Measurements from ENCODE around the gene CHN2. TPM values are rescaled to one million over a fixed set of nuclear protein-coding genes. Genes with fewer than 3 reads are reported as not detected.

The CHN2 gene
- polyA plus RNA-seq, 1 of the 3 experiments (the other 2 are of a cell fraction) = 0.02 TPM

DNA sequence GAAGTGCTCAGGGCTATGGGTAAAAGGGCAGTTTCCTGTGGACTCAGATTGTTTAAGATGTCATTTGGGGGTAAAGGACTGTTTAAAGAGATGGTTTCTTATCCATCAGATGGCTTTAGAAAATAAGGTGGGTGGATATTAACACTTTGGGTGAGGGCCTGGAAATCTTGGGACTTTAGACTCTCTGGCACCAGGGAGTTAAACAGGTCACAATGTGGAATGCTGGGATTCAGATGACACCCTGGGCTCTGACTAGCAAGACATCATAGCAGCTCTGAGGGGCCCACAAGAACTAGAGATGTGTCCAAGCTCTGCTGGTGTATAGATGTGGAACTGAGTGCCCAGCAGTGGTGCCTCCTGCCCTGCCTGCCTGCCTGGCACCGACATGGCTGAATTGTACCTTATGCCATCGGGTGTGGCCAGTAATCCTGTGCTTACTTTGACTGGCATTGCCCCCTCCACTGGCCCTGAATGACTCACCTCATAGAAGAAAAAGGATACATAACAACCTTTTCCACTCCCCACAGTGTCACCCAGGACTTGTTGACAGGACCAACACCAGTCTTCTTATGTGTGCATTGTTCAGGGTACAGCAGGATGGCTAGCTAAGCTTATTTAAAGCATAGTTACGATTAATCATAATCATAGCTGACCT is 269.1 kb downstream of the CHN2 start:
- no peaks in the 10 kb centered on the region for H3K9me2 ChIP-seq
- POLR2A ChIA-PET = no interaction called here
- H3K4me2 ChIP-seq = no peak overlapping the region
- CTCF ChIA-PET = interaction anchor here (1.6 kb wide), 2 partner anchors 28 to 537 kb away, joined by 4 read pairs; no protein-coding TSS in a partner anchor
- no peaks in the 10 kb centered on the region for H3K27me3 ChIP-seq (ENCODE audit: insufficient read depth)
- H3K9ac ChIP-seq = no peak overlapping the region
- TF ChIP-seq TEAD4 (IDR thresholded peaks at IDR 0.05; ENCODE audit: borderline replicate concordance, insufficient read depth) = no peak
- H3K79me2 ChIP-seq (ENCODE audit: insufficient read depth) = no peaks in the 10 kb centered on the region
- H2AFZ ChIP-seq (ENCODE audit: low read depth) = no peak overlapping the region
- H3K36me3 ChIP-seq (replicated peaks in 1 of 2; ENCODE audit: control insufficient read depth in 1 of 2, insufficient read depth in 2 of 2, low read length in 1 of 2) = no peaks in the 10 kb centered on the region
- H3F3A ChIP-seq (replicated peaks; ENCODE audit: insufficient read depth) = no peaks in the 10 kb centered on the region
- no peak for DNase-seq
- no peaks in the 10 kb centered on the region for H4K20me1 ChIP-seq (ENCODE audit: insufficient read depth)
- H3K9me3 ChIP-seq = no peaks in the 10 kb centered on the region
- H3K4me1 ChIP-seq (ENCODE audit: control insufficient read depth in 1 of 2, insufficient read depth in 2 of 2, low read depth in 1 of 2, low read length in 1 of 2) = no peaks in the 10 kb centered on the region
- no peak overlapping the region for H3K4me3 ChIP-seq (ENCODE audit: low read depth in 2 of 2, low read length in 1 of 2)
- WGBS (ENCODE audit: low lambda C conversion rate) = 39% methylated on average over 3 of the region's 3 CpGs
- H3K27ac ChIP-seq (ENCODE audit: low read depth in 2 of 2, low read length in 1 of 2) = no peak overlapping the region

DNA sequence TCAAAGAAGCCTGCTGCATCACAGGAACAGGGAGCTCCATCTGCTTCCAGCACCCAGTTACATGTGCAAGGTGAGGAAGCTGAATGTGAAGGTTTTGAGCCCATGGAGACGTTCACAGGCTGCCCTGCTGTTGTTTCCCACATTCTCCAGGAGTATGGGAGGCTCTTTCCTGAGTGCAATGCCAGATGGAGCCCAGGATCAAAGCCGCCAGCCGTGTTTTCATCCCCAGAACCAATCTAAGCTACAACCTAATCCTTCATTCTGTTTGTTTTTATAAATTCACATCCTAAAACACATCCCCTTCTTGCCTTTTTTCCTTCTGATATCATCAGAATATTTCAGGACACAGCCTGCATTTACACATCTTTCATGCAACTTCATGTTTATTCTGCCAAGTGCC is 270.2 kb downstream of the CHN2 start:
- no peak for DNase-seq
- H3K9me3 ChIP-seq = no peaks in the 10 kb centered on the region
- H3K4me1 ChIP-seq (ENCODE audit: control insufficient read depth in 1 of 2, insufficient read depth in 2 of 2, low read depth in 1 of 2, low read length in 1 of 2) = no peaks in the 10 kb centered on the region
- 50% methylated on average over 3 of the region's 3 CpGs for WGBS (ENCODE audit: low lambda C conversion rate)
- H3K27me3 ChIP-seq (ENCODE audit: insufficient read depth) = no peaks in the 10 kb centered on the region
- H3K27ac ChIP-seq (ENCODE audit: low read depth in 2 of 2, low read length in 1 of 2) = no peak overlapping the region
- no peaks in the 10 kb centered on the region for H4K20me1 ChIP-seq (ENCODE audit: insufficient read depth)
- H3K4me3 ChIP-seq (ENCODE audit: low read depth in 2 of 2, low read length in 1 of 2) = no peak overlapping the region
- POLR2A ChIA-PET = no interaction called here
- no peaks in the 10 kb centered on the region for H3K36me3 ChIP-seq (replicated peaks in 1 of 2; ENCODE audit: control insufficient read depth in 1 of 2, insufficient read depth in 2 of 2, low read length in 1 of 2)
- no peak for TF ChIP-seq EP300 (IDR thresholded peaks at IDR 0.05; ENCODE audit: borderline replicate concordance in 1 of 2, low read depth in 1 of 2, low read length in 1 of 2)
- no peaks in the 10 kb centered on the region for H3F3A ChIP-seq (replicated peaks; ENCODE audit: insufficient read depth)
- no peak overlapping the region for H3K9ac ChIP-seq
- no peak overlapping the region for H2AFZ ChIP-seq (ENCODE audit: low read depth)
- CTCF ChIA-PET = interaction anchor here (0.7 to 1.6 kb wide), 4 partner anchors 9 to 538 kb away, joined by 3 to 4 read pairs (median 4); no protein-coding TSS in a partner anchor
- H3K4me2 ChIP-seq = no peak overlapping the region
- H3K79me2 ChIP-seq (ENCODE audit: insufficient read depth) = no peaks in the 10 kb centered on the region
- no peaks in the 10 kb centered on the region for H3K9me2 ChIP-seq

DNA sequence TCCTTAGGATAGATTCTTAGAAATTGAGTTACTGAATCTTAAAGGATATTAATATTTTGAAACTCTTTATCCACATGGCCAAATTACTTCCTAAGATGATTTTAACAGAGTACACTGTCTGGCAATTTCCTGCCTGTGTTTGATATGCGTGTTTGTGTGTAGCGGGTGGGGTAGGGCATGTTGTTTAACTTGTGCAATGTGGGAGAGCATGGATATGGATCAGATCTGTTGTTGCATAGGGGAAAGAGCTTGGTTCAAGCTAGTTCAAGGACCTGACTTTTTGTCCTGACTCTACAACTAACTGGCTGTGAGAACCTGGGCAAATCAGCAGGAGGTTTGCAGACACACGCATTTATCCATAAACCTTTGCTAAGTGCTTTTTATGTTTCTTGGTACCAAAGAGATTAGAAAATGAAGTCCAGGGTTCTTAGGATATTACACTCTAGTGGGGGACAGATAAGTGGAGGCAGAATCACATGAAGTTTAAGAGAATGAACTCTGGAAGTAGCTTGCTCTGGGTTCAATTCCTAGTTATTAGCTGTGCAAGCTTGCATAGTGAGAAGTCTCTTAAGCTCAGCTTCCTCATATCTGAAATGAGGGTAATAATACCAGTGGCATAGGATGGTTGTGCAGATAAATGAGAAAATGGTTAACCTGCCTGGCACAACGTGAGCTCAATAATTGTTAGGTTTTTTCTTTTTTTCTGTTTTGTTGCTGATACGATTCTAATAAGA is 272.8 kb downstream of the CHN2 start:
- Histone ChIP-seq H3K4me1 (ENCODE audit: control insufficient read depth in 1 of 2, insufficient read depth in 2 of 2, low read depth in 1 of 2, low read length in 1 of 2) (no peaks in the 10 kb centered on the region), H2AFZ (ENCODE audit: low read depth) (no peak overlapping the region), H3K9ac (no peak overlapping the region), H3K27me3 (ENCODE audit: insufficient read depth) (0 out of 2 replicates have a peak, but pooled peaks cover 2% of the 10 kb centered on the region), H3K36me3 (replicated peaks in 1 of 2; ENCODE audit: control insufficient read depth in 1 of 2, insufficient read depth in 2 of 2, low read length in 1 of 2) (no peaks in the 10 kb centered on the region), H4K20me1 (ENCODE audit: insufficient read depth) (no peaks in the 10 kb centered on the region), H3F3A (replicated peaks; ENCODE audit: insufficient read depth) (no peaks in the 10 kb centered on the region), H3K9me3 (no peaks in the 10 kb centered on the region), H3K9me2 (no peaks in the 10 kb centered on the region), H3K27ac (ENCODE audit: low read depth in 2 of 2, low read length in 1 of 2) (no peak overlapping the region), H3K4me3 (ENCODE audit: low read depth in 2 of 2, low read length in 1 of 2) (no peak overlapping the region), H3K4me2 (no peak overlapping the region), H3K79me2 (ENCODE audit: insufficient read depth) (no peaks in the 10 kb centered on the region)
- DNase-seq = no peak
- 69% methylated on average over 5 of the region's 5 CpGs for WGBS (ENCODE audit: low lambda C conversion rate)
- POLR2A ChIA-PET = no interaction called here
- CTCF ChIA-PET = no interaction called here
- TF ChIP-seq TAF1 (IDR thresholded peaks at IDR 0.05; ENCODE audit: borderline replicate concordance, low read depth, low read length) = no peak
- no peak for TF ChIP-seq EZH2phosphoT487 (IDR thresholded peaks at IDR 0.05; ENCODE audit: borderline replicate concordance, low read depth)
- TF ChIP-seq FOXM1 (IDR thresholded peaks at IDR 0.05; ENCODE audit: low read depth) = no peak
- TF ChIP-seq SMC3 (IDR thresholded peaks at IDR 0.05; ENCODE audit: low read depth, low read length) = no peak
- no peak for TF ChIP-seq MEF2A (IDR thresholded peaks at IDR 0.05; ENCODE audit: borderline replicate concordance, low read depth)
- TF ChIP-seq, protein P1, sequence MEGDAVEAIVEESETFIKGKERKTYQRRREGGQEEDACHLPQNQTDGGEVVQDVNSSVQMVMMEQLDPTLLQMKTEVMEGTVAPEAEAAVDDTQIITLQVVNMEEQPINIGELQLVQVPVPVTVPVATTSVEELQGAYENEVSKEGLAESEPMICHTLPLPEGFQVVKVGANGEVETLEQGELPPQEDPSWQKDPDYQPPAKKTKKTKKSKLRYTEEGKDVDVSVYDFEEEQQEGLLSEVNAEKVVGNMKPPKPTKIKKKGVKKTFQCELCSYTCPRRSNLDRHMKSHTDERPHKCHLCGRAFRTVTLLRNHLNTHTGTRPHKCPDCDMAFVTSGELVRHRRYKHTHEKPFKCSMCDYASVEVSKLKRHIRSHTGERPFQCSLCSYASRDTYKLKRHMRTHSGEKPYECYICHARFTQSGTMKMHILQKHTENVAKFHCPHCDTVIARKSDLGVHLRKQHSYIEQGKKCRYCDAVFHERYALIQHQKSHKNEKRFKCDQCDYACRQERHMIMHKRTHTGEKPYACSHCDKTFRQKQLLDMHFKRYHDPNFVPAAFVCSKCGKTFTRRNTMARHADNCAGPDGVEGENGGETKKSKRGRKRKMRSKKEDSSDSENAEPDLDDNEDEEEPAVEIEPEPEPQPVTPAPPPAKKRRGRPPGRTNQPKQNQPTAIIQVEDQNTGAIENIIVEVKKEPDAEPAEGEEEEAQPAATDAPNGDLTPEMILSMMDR (IDR thresholded peaks at IDR 0.05) = no peak
- no peak for TF ChIP-seq CHD2 (IDR thresholded peaks at IDR 0.05; ENCODE audit: low read length, partially characterized antibody)
- TF ChIP-seq FOXJ3 (CRISPR knock-in tag; IDR thresholded peaks at IDR 0.05) = no peak
- TF ChIP-seq, protein P2, sequence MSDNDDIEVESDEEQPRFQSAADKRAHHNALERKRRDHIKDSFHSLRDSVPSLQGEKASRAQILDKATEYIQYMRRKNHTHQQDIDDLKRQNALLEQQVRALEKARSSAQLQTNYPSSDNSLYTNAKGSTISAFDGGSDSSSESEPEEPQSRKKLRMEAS (IDR thresholded peaks at IDR 0.05; ENCODE audit: low read depth) = no peak
- no peak for TF ChIP-seq EP300 (IDR thresholded peaks at IDR 0.05; ENCODE audit: borderline replicate concordance in 1 of 2, low read depth in 1 of 2, low read length in 1 of 2)
- TF ChIP-seq FOSL2 (IDR thresholded peaks at IDR 0.05; ENCODE audit: borderline replicate concordance, low read depth) = no peak
- TF ChIP-seq REST (IDR thresholded peaks at IDR 0.05; ENCODE audit: low read depth, low read length) = no peak
- TF ChIP-seq RXRA (IDR thresholded peaks at IDR 0.05; ENCODE audit: borderline replicate concordance, low read depth) = no peak
